Neural progenitor cell (in vitro differentiated cells): ENCODE measurements around the gene TXNDC17. TPM values are rescaled to one million over a fixed set of nuclear protein-coding genes. Genes with fewer than 3 reads are reported as not detected.
"Not testable (repeated sequence)": the region's sequence is repeated elsewhere in the genome, so short reads cannot be mapped to it uniquely, and the experiment has no call there.

Source experiments
- DNase-seq: peaks from one replicate; pipeline ENCODE4 v3.0.0-alpha.2; 2016; ENCODE audit warnings: low spot score
- H2AFZ ChIP-seq: fragments of 200-600 bp; sonication (generic); replicated peaks from 2 replicates; pipeline ENCODE4 v1.6.1; 2016; ENCODE audit warnings: antibody characterized with exemption
- H3F3A ChIP-seq: fragments of 200-600 bp; sonication (generic); 2 replicates; pipeline ENCODE4 v1.6.1; 2016; ENCODE audit warnings: antibody characterized with exemption, low read depth
- H3K27ac ChIP-seq: fragments of 200-600 bp; sonication (generic); 2 replicates; pipeline ENCODE4 v1.5.1; 2016; ENCODE audit warnings: mild to moderate bottlenecking
- H3K27me3 ChIP-seq: fragments of 200-600 bp; sonication (generic); 2 replicates; pipeline ENCODE4 v1.6.1; 2016; ENCODE audit warnings: mild to moderate bottlenecking, moderate library complexity
- H3K36me3 ChIP-seq: fragments of 200-600 bp; sonication (generic); 2 replicates; pipeline ENCODE4 v1.5.1; 2016
- H3K4me1 ChIP-seq: fragments of 200-600 bp; sonication (generic); 2 replicates; pipeline ENCODE4 v1.6.1; 2016; ENCODE audit warnings: mixed run types
- H3K4me2 ChIP-seq: fragments of 200-600 bp; sonication (generic); 2 replicates; pipeline ENCODE4 v1.6.1; 2016
- H3K4me3 ChIP-seq: fragments of 200-600 bp; sonication (generic); 2 replicates; pipeline ENCODE4 v1.5.1; 2016
- H3K79me2 ChIP-seq: fragments of 200-600 bp; sonication (generic); 2 replicates; pipeline ENCODE4 v1.6.1; 2016; ENCODE audit warnings: low read depth
- H3K9ac ChIP-seq: fragments of 200-600 bp; sonication (generic); 2 replicates; pipeline ENCODE4 v1.6.1; 2016
- H3K9me3 ChIP-seq: fragments of 200-600 bp; sonication (generic); 2 replicates; pipeline ENCODE4 v1.5.1; 2016; ENCODE audit warnings: low read depth
- H4K20me1 ChIP-seq: fragments of 200-600 bp; sonication (generic); 2 replicates; pipeline ENCODE4 v1.6.1; 2016; ENCODE audit warnings: low read depth
- H3K27ac Mint-ChIP-seq: 3 replicates; pipeline ENCODE4 v1.8.0; 2021; ENCODE audit warnings: mixed read lengths
- H3K27me3 Mint-ChIP-seq: 2 replicates; pipeline ENCODE4 v1.8.0; 2022; ENCODE audit warnings: low read depth, mild to moderate bottlenecking, inconsistent platforms, moderate library complexity, mixed read lengths; ENCODE audit not compliant: insufficient read depth
- H3K36me3 Mint-ChIP-seq: 3 replicates; pipeline ENCODE4 v1.8.0; 2021; ENCODE audit warnings: mixed read lengths
- H3K4me1 Mint-ChIP-seq: 3 replicates; pipeline ENCODE4 v1.8.0; 2021; ENCODE audit warnings: mixed read lengths
- H3K4me3 Mint-ChIP-seq: 3 replicates; pipeline ENCODE4 v1.8.0; 2021; ENCODE audit warnings: mild to moderate bottlenecking, moderate library complexity, mixed read lengths
- H3K9me3 Mint-ChIP-seq: 3 replicates; pipeline ENCODE4 v1.8.0; 2020; ENCODE audit warnings: mixed read lengths
- CTCF ChIP-seq: fragments of 200-600 bp; sonication (generic); IDR thresholded peaks from 2 replicates; pipeline ENCODE4 v1.5.1; 2017; ENCODE audit warnings: antibody characterized with exemption, mild to moderate bottlenecking
- EZH2 ChIP-seq: fragments of 200-600 bp; sonication (generic); IDR thresholded peaks from 2 replicates; pipeline ENCODE4 v1.6.1; 2017; ENCODE audit warnings: antibody characterized with exemption, mild to moderate bottlenecking, moderate library complexity
- EZH2phosphoT487 ChIP-seq: fragments of 200-600 bp; sonication (generic); IDR thresholded peaks from 2 replicates; pipeline ENCODE4 v1.6.1; 2017; ENCODE audit warnings: antibody characterized with exemption
- microRNA-seq: library from miRNA; unstranded; fragments of <30 nt; microRNA quantifications from one replicate; pipeline ENCODE4, GENCODE V29; 2016
- small RNA-seq: library from RNA; depleted of rRNA; stranded (forward); fragments of <200 nt; gene quantifications from one replicate; pipeline ENCODE3, GENCODE V24; 2015
- total RNA-seq: library from RNA; depleted of rRNA; stranded (reverse); fragments of >200 nt; gene quantifications from 2 replicates; pipeline ENCODE4 v1.2.3, GENCODE V29; 2015; ENCODE audit warnings: low replicate concordance

Gene TXNDC17
- total RNA-seq, 1 donor from 2014 or later, result 175 TPM

DNA sequence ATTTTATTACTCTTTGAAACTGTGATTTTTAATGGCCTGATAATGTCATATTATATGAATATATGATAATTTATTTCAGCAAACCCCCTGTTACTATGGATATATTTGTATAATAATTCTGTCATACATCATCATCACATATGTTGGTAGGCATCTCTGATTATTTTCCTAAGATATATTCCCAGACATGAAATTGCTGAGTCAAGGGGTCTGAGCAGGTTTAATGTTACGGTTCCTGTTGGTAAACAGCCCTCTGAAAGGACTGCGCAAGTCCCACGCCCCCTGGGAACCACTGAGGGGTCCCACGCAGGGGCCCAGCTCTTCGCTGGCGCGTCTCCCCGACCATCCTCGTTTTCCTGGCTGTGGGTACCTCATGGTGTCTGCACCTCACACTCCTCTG is 48.1 kb downstream of the TXNDC17 start:
- H3K36me3 ChIP-seq, result no peaks in the 10 kb centered on the region
- H3K4me2 ChIP-seq, result no peak overlapping the region
- no peaks in the 10 kb centered on the region for H4K20me1 ChIP-seq
- no peaks in the 10 kb centered on the region for H3K4me1 ChIP-seq
- peaks cover 5% of the 10 kb centered on the region for H3K27me3 ChIP-seq
- H3K9me3 ChIP-seq, result no peaks in the 10 kb centered on the region
- no peaks in the 10 kb centered on the region for H3F3A ChIP-seq
- Mint-ChIP-seq H3K27me3 (peaks cover 11% of the 10 kb centered on the region), H3K4me1 (peaks cover 3% of the 10 kb centered on the region), H3K27ac (no peak overlapping the region), H3K4me3 (no peak overlapping the region), H3K9me3 (no peaks in the 10 kb centered on the region), H3K36me3 (no peaks in the 10 kb centered on the region)
- H3K9ac ChIP-seq, result no peak overlapping the region
- H3K79me2 ChIP-seq, result no peaks in the 10 kb centered on the region
- no peak overlapping the region for H3K27ac ChIP-seq
- H3K4me3 ChIP-seq, result no peak overlapping the region
- TF ChIP-seq EZH2phosphoT487 (no peak), EZH2 (no peak), CTCF (no peak)
- no peak overlapping the region for H2AFZ ChIP-seq
- DNase-seq, result no peak

GRCh38 chr17:6690641-6691040 is 49.8 kb downstream of the TXNDC17 start:
- Histone ChIP-seq H3K9ac (no peak overlapping the region), H3K9me3 (no peaks in the 10 kb centered on the region), H3K36me3 (no peaks in the 10 kb centered on the region), H3K4me1 (no peaks in the 10 kb centered on the region), H3K27ac (no peak overlapping the region), H4K20me1 (no peaks in the 10 kb centered on the region), H3K4me3 (no peak overlapping the region), H3K27me3 (peaks cover 5% of the 10 kb centered on the region), H3F3A (no peaks in the 10 kb centered on the region), H3K79me2 (no peaks in the 10 kb centered on the region), H3K4me2 (no peak overlapping the region), H2AFZ (no peak overlapping the region)
- TF ChIP-seq EZH2, result no peak
- no peak for TF ChIP-seq EZH2phosphoT487
- TF ChIP-seq CTCF, result no peak
- Mint-ChIP-seq H3K4me1 (no peaks in the 10 kb centered on the region), H3K27ac (no peak overlapping the region), H3K36me3 (no peaks in the 10 kb centered on the region), H3K4me3 (no peak overlapping the region), H3K27me3 (peaks cover 11% of the 10 kb centered on the region), H3K9me3 (no peaks in the 10 kb centered on the region)
- no peak for DNase-seq

DNA sequence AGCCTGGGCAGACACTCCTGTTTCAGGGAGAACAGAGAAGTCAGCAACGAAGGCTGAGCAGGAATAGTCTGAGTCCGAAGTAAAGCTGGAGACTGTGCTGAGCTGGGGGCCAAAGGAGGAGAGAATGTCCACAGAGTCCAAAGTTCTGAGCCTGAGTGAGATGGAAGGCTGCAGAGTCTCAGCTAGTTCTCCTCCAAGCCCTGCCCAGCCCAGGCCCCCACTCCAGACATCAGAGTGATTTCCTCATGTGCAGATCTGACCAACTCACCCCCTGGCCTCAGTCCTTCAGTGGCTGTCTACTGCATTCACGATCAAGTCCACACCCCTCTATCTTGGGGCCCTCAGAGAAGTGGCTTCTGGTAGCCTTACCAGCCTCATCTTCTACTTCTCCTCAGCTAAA is 50.7 kb downstream of the TXNDC17 start:
- Mint-ChIP-seq H3K9me3 (no peaks in the 10 kb centered on the region), H3K27me3 (peaks cover 11% of the 10 kb centered on the region), H3K4me3 (no peak overlapping the region), H3K36me3 (no peaks in the 10 kb centered on the region), H3K27ac (no peak overlapping the region), H3K4me1 (no peaks in the 10 kb centered on the region)
- Histone ChIP-seq H3K4me3 (no peak overlapping the region), H3K36me3 (no peaks in the 10 kb centered on the region), H3K27ac (no peak overlapping the region), H3K27me3 (peaks cover 5% of the 10 kb centered on the region), H3K4me1 (no peaks in the 10 kb centered on the region), H3K79me2 (no peaks in the 10 kb centered on the region), H3K4me2 (no peak overlapping the region), H3K9me3 (no peaks in the 10 kb centered on the region), H4K20me1 (no peaks in the 10 kb centered on the region), H3F3A (no peaks in the 10 kb centered on the region), H3K9ac (no peak overlapping the region), H2AFZ (no peak overlapping the region)
- TF ChIP-seq CTCF (no peak), EZH2 (no peak), EZH2phosphoT487 (no peak)
- no peak for DNase-seq

GRCh38 chr17:6691958-6692357 is 51.1 kb downstream of the TXNDC17 start:
- H3K4me3 Mint-ChIP-seq, H3K9ac ChIP-seq, H3K36me3 Mint-ChIP-seq, H3K27ac ChIP-seq, H3K9me3 Mint-ChIP-seq, H4K20me1 ChIP-seq, H3K27ac Mint-ChIP-seq, H3K36me3 ChIP-seq, H3K79me2 ChIP-seq, H2AFZ ChIP-seq, H3F3A ChIP-seq, H3K9me3 ChIP-seq, H3K4me2 ChIP-seq, H3K4me1 Mint-ChIP-seq, H3K27me3 ChIP-seq, DNase-seq, H3K4me1 ChIP-seq, H3K4me3 ChIP-seq: not testable (repeated sequence)
- H3K27me3 Mint-ChIP-seq, result peaks cover 12% of the 10 kb centered on the region

Small RNAs within 50 kb of the gene (microRNA-seq; reads per million reads assigned to microRNA genes)
- gene MIR4520-1 (not detected), gene MIR4520-2 (not detected)

Small RNAs within 50 kb of the gene (small RNA-seq; reads per million reads assigned to genes)
- gene MIR4520-1 (not detected), gene RNA5SP435 (not detected)

Other genes starting within 250 kb of the TXNDC17 start
- 0.37 and 2.3 TPM in 2 replicates for gene AIPL1, start 205.9 kb upstream of the TXNDC17 start, total RNA-seq
- gene PIMREG, start 196.6 kb upstream of the TXNDC17 start, total RNA-seq, result 71.3 and 151 TPM in 2 replicates
- gene PITPNM3, start 84.5 kb upstream of the TXNDC17 start, total RNA-seq, result 2.8 and 5.0 TPM in 2 replicates
- gene KIAA0753, start 349 bp upstream of the TXNDC17 start, total RNA-seq, result 24.1 and 30.8 TPM in 2 replicates
- gene MED31, start 10.5 kb downstream of the TXNDC17 start, total RNA-seq, result 7.3 and 35.7 TPM in 2 replicates
- gene C17orf100, start 10.7 kb downstream of the TXNDC17 start, total RNA-seq, result 3.8 and 3.9 TPM in 2 replicates
- 0.31 TPM in 1 of 2 replicates, not detected in the other for gene SLC13A5, start 72.3 kb downstream of the TXNDC17 start, total RNA-seq
- not detected in 2 replicates for gene XAF1, start 115.0 kb downstream of the TXNDC17 start, total RNA-seq
- gene FBXO39, start 135.2 kb downstream of the TXNDC17 start, total RNA-seq, result not detected in 2 replicates
- not detected in 2 replicates for gene TEKT1, start 190.7 kb downstream of the TXNDC17 start, total RNA-seq